Mesenchymal stem cell (in vitro differentiated cells and primary cell): ENCODE results near the gene CORO2B.

Experiments
- DNase-seq: peaks from one replicate; pipeline ENCODE4 v3.0.0-alpha.2; 2013
- H2AFZ ChIP-seq: one replicate; pipeline ENCODE4 v1.6.1; 2013; ENCODE audit warnings: low read depth, mild to moderate bottlenecking, control low read depth, inconsistent platforms, low read length, moderate library complexity
- H2AK5ac ChIP-seq: 2 replicates; pipeline ENCODE4 v1.6.1; 2013; ENCODE audit warnings: low read length, moderate library complexity, mild to moderate bottlenecking, inconsistent platforms; ENCODE audit not compliant: severe bottlenecking
- H2BK120ac ChIP-seq: one replicate; pipeline ENCODE4 v1.6.1; 2013; ENCODE audit warnings: low read depth, mild to moderate bottlenecking, inconsistent platforms, low read length, moderate library complexity
- H2BK12ac ChIP-seq, 2 experiments: one replicate each; pipeline ENCODE4 v1.6.1; 2013; ENCODE audit warnings: inconsistent platforms in 2 of 2, low read length in 2 of 2, mild to moderate bottlenecking in 2 of 2, moderate library complexity in 2 of 2, control low read depth in 1 of 2
- H2BK15ac ChIP-seq: one replicate; pipeline ENCODE4 v1.6.1; 2013; ENCODE audit warnings: mild to moderate bottlenecking, low read depth, inconsistent platforms; ENCODE audit not compliant: poor library complexity, severe bottlenecking
- H2BK5ac ChIP-seq: 2 replicates; pipeline ENCODE4 v1.6.1; 2013; ENCODE audit warnings: low read depth, mild to moderate bottlenecking, low read length, control low read depth, inconsistent platforms; ENCODE audit not compliant: poor library complexity, severe bottlenecking
- H3K14ac ChIP-seq, 2 experiments: one replicate each; pipeline ENCODE4 v1.6.1; 2013; ENCODE audit warnings: inconsistent platforms in 2 of 2, low read length in 2 of 2, control low read depth in 1 of 2, mild to moderate bottlenecking in 1 of 2, moderate library complexity in 1 of 2
- H3K18ac ChIP-seq, 2 experiments: one replicate each; pipeline ENCODE4 v1.6.1; 2013; ENCODE audit warnings: inconsistent platforms in 2 of 2, low read length in 2 of 2, control low read depth in 1 of 2, low read depth in 1 of 2, mild to moderate bottlenecking in 1 of 2
- H3K23ac ChIP-seq, 2 experiments: one replicate each; pipeline ENCODE4 v1.6.1; 2013; ENCODE audit warnings: inconsistent platforms in 2 of 2, low read length in 2 of 2, mild to moderate bottlenecking in 2 of 2, moderate library complexity in 2 of 2, control low read depth in 1 of 2
- H3K27ac ChIP-seq: 2 replicates; pipeline ENCODE4 v1.5.1; 2013; ENCODE audit warnings: mild to moderate bottlenecking, moderate library complexity, low read length, control low read depth, inconsistent platforms; ENCODE audit not compliant: poor library complexity, severe bottlenecking
- H3K27me3 ChIP-seq, 2 experiments: 2 replicates each; pipeline versions ENCODE4 v1.6.1 to v1.7.0; 2013; ENCODE audit warnings: low read length in 2 of 2, mild to moderate bottlenecking in 2 of 2, moderate library complexity in 2 of 2, control low read depth in 1 of 2, inconsistent platforms in 1 of 2; ENCODE audit not compliant: control insufficient read depth in 1 of 2, insufficient read depth in 1 of 2
- H3K36me3 ChIP-seq, 2 experiments: 2 replicates each; pipeline versions ENCODE4 v1.6.1 to v1.7.0; 2013; ENCODE audit warnings: low read length in 2 of 2, control low read depth in 1 of 2, inconsistent platforms in 1 of 2, low read depth in 1 of 2, mild to moderate bottlenecking in 1 of 2; ENCODE audit not compliant: insufficient read depth in 2 of 2, control insufficient read depth in 1 of 2
- H3K4ac ChIP-seq, 2 experiments: one replicate each; pipeline ENCODE4 v1.6.1; 2013; ENCODE audit warnings: inconsistent platforms in 2 of 2, low read length in 2 of 2, mild to moderate bottlenecking in 2 of 2, moderate library complexity in 2 of 2, control low read depth in 1 of 2, low read depth in 1 of 2
- H3K4me1 ChIP-seq: 2 replicates; pipeline ENCODE4 v1.6.1; 2013; ENCODE audit warnings: low read depth, low read length, control low read depth; ENCODE audit not compliant: control insufficient read depth, insufficient read depth
- H3K4me2 ChIP-seq: 2 replicates; pipeline ENCODE4 v1.6.1; 2013; ENCODE audit warnings: low read length, mild to moderate bottlenecking, inconsistent platforms; ENCODE audit not compliant: poor library complexity, severe bottlenecking
- H3K4me3 ChIP-seq, 2 experiments: 2 replicates each; pipeline versions ENCODE4 v1.5.1 to v1.7.0; 2013; ENCODE audit warnings: low read length in 2 of 2, mild to moderate bottlenecking in 2 of 2, control low read depth in 1 of 2, low read depth in 1 of 2; ENCODE audit not compliant: insufficient read depth in 1 of 2
- H3K79me1 ChIP-seq: replicated peaks from 2 replicates; pipeline ENCODE4 v1.6.1; 2013; ENCODE audit warnings: mild to moderate bottlenecking, control low read depth, low read length, inconsistent platforms; ENCODE audit not compliant: poor library complexity, severe bottlenecking
- H3K9ac ChIP-seq: 2 replicates; pipeline ENCODE4 v1.7.0; 2013; ENCODE audit warnings: mild to moderate bottlenecking, low read length, moderate library complexity
- H3K9me3 ChIP-seq: 2 replicates; pipeline ENCODE4 v1.7.0; 2013; ENCODE audit warnings: mild to moderate bottlenecking, low read length; ENCODE audit not compliant: control insufficient read depth
- H4K8ac ChIP-seq: one replicate; pipeline ENCODE4 v1.6.1; 2013; ENCODE audit warnings: inconsistent platforms, mild to moderate bottlenecking, low read length, moderate library complexity
- H4K91ac ChIP-seq: one replicate; pipeline ENCODE4 v1.6.1; 2013; ENCODE audit warnings: mild to moderate bottlenecking, low read length, inconsistent platforms
- WGBS: methylation state at CpG from one replicate; pipeline ENCODE4 v1.1.7; 2013; ENCODE audit warnings: mixed read lengths; 5-methylcytosine and 5-hydroxymethylcytosine counted together

CORO2B gene

DNA sequence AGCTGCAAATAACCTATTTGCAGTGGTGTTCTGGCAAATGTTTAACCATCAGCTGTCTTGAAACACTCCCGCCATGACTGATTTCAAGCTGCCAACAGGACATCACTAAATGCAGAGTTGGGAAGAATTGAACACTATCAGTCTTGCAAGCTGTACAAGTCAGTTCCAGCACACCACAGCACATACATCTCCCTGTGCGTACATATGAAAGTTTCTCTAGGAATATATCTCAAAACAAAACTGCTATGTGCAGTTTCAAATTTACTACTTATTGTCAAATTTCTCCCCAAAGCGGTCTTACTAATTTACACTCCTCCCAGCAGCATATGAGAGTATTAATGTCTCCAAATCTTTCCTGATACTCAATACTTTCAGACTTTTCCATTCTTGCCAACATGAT is 30.4 kb upstream of the CORO2B start:
- no peak overlapping the region for H2BK5ac ChIP-seq
- H2BK15ac ChIP-seq = no peak overlapping the region
- no peak overlapping the region for H3K18ac ChIP-seq
- no peak overlapping the region for H4K8ac ChIP-seq
- H3K36me3 ChIP-seq = no peaks in the 10 kb centered on the region
- no peak overlapping the region for H2BK12ac ChIP-seq
- H3K14ac ChIP-seq = no peak overlapping the region
- H3K4me1 ChIP-seq = peaks cover 30% of the 10 kb centered on the region
- WGBS = 96% methylated on average over 3 of the region's 3 CpGs
- H2BK120ac ChIP-seq = no peak overlapping the region
- H3K4me2 ChIP-seq = no peak overlapping the region
- H3K23ac ChIP-seq = no peak overlapping the region
- no peaks in the 10 kb centered on the region for H3K79me1 ChIP-seq
- no peak overlapping the region for H3K4me3 ChIP-seq
- H3K27me3 ChIP-seq = no peaks in the 10 kb centered on the region
- DNase-seq = no peak
- H2AFZ ChIP-seq = no peak overlapping the region
- no peaks in the 10 kb centered on the region for H3K9me3 ChIP-seq
- no peak overlapping the region for H3K9ac ChIP-seq
- H4K91ac ChIP-seq = no peak overlapping the region
- no peak overlapping the region for H3K4ac ChIP-seq
- no peak overlapping the region for H2AK5ac ChIP-seq
- H3K27ac ChIP-seq = no peak overlapping the region

DNA sequence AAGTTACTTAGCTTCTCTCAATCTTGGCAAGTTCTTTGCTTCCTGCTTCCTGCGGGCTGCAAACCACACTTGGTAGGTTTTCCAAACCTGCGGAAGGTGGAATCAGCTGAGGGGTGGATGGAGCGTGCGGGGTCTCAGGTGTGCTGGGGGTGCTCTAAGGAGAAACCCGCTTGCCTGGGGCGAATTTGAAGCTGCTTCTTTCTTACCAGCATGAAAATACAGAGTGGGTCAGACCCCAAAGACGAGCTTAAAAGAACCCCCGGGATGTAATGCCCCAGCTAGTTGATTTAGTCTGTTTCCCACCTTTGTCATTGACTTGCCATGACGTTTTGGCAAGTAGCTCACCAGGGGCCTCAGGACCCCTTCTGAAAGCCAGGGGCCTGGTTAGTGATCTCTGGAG is 28.8 kb upstream of the CORO2B start:
- Histone ChIP-seq H3K4me1 (peaks cover 22% of the 10 kb centered on the region), H3K23ac (no peak overlapping the region), H3K14ac (no peak overlapping the region), H3K9me3 (no peaks in the 10 kb centered on the region), H4K8ac (no peak overlapping the region), H3K27me3 (no peaks in the 10 kb centered on the region), H2BK120ac (no peak overlapping the region), H3K9ac (no peak overlapping the region), H3K4me3 (no peak overlapping the region), H3K27ac (no peak overlapping the region), H3K79me1 (no peaks in the 10 kb centered on the region), H3K4ac (no peak overlapping the region), H2BK5ac (peak overlapping the region; percentile 32), H2AFZ (no peak overlapping the region), H2BK15ac (no peak overlapping the region), H3K4me2 (no peak overlapping the region), H2BK12ac (no peak overlapping the region), H3K18ac (no peak overlapping the region), H3K36me3 (no peaks in the 10 kb centered on the region), H4K91ac (no peak overlapping the region), H2AK5ac (peak overlapping the region; percentile 82)
- DNase-seq = no peak
- 73% methylated on average over 9 of the region's 9 CpGs for whole genome bisulfite sequencing

DNA sequence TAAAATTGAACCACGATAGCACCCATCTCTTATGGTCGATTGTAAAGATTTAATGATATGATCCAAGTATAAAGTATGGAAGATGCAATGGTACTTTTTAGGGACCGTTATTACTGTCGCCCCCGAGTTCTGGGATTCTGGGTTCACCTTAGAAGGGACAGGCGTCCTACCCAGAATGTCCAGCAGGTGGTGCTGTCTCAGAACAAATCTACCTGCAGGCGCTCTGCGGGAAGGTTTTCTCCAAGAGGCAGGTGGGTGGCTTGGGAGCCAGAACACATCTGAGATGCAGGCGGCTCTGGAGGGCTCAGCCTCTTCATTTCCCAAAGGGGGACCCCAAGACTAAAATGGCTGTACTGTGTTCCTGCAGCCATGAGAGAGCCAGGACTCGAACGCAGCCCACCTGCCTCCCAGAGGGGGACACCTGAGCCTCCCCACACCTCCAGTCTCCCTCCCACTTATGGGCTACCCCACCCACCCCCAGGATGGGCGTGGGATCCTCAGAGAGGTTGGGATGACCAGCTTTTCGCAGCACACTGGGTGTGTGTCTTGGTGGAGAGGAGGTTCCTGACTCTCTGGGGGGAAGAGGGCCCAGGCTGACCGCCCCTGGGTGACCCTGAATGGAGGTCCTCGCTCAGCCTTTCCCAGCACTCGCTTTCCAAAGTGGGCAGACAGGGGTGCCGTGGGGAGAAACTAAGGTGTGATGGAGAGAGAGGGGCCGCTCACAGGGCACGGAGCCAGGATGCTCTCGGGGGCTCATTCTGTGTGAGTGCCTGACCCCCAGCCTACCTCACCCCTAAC is 28.1 kb upstream of the CORO2B start:
- H3K79me1 ChIP-seq = no peaks in the 10 kb centered on the region
- H2AK5ac ChIP-seq = peak overlapping the region; percentile 82
- no peak overlapping the region for H4K8ac ChIP-seq
- no peak overlapping the region for H3K14ac ChIP-seq
- peaks cover 22% of the 10 kb centered on the region for H3K4me1 ChIP-seq
- no peak overlapping the region for H3K9ac ChIP-seq
- H3K36me3 ChIP-seq = no peaks in the 10 kb centered on the region
- peak overlapping the region; percentile 15 for H2BK120ac ChIP-seq
- H3K27me3 ChIP-seq = peaks cover 0 to 1% of the 10 kb centered on the region in 2 experiments
- H2BK12ac ChIP-seq = peak overlapping the region in 1 of 2 experiments; percentile 33
- no peak overlapping the region for H2BK5ac ChIP-seq
- no peaks in the 10 kb centered on the region for H3K9me3 ChIP-seq
- H3K27ac ChIP-seq = no peak overlapping the region
- no peak overlapping the region for H3K23ac ChIP-seq
- H3K18ac ChIP-seq = no peak overlapping the region
- 50% methylated on average over 19 of the region's 20 CpGs for WGBS
- no peak overlapping the region for H3K4me2 ChIP-seq
- peak overlapping the region; percentile 62 for H4K91ac ChIP-seq
- H2BK15ac ChIP-seq = peak overlapping the region; percentile 26
- peak overlapping the region in 1 of 2 experiments; percentile 2 for H3K4ac ChIP-seq
- peak; percentile 53 for DNase-seq
- no peak overlapping the region for H3K4me3 ChIP-seq
- H2AFZ ChIP-seq = no peak overlapping the region

DNA sequence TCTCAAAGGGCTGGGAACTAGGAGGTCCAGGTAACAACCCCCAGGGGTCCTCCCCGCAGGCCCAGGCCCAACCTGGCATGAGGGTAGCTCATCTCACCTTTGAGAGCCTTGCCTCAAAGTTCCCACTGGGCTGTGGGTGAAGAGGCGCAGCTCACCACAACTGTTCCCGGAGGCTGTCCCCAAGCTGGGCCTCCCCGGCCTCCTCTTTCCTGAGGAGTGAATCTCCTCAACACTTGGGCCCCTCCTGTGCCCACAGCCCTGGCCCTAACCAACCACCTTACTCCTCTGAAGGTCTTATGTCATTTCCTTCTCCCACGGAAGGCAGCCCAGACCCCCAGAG is 27.5 kb upstream of the CORO2B start:
- WGBS = 73% methylated on average over 5 of the region's 5 CpGs
- Histone ChIP-seq H4K91ac (peak overlapping the region; percentile 62), H3K9ac (no peak overlapping the region)

More for the DNA sequence above, 27.5 kb upstream of the CORO2B start:
- H3K4ac ChIP-seq = peak overlapping the region in 1 of 2 experiments; percentile 2
- H4K8ac ChIP-seq = no peak overlapping the region
- H3K36me3 ChIP-seq = no peaks in the 10 kb centered on the region
- H3K4me1 ChIP-seq = peaks cover 22% of the 10 kb centered on the region
- no peak for DNase-seq
- no peak overlapping the region for H3K4me2 ChIP-seq
- H3K4me3 ChIP-seq = no peak overlapping the region
- H2BK5ac ChIP-seq = no peak overlapping the region
- H2AFZ ChIP-seq = no peak overlapping the region
- H2BK15ac ChIP-seq = peak overlapping the region; percentile 88
- peak overlapping the region; percentile 37 for H2AK5ac ChIP-seq
- H3K18ac ChIP-seq = no peak overlapping the region
- no peaks in the 10 kb centered on the region for H3K9me3 ChIP-seq
- H3K79me1 ChIP-seq = no peaks in the 10 kb centered on the region
- H2BK12ac ChIP-seq = peak overlapping the region; percentile 33 to 73
- H3K27ac ChIP-seq = no peak overlapping the region
- peak overlapping the region; percentile 15 for H2BK120ac ChIP-seq
- H3K14ac ChIP-seq = peak overlapping the region in 1 of 2 experiments; percentile 9
- H3K27me3 ChIP-seq = peaks cover 0 to 5% of the 10 kb centered on the region in 2 experiments
- no peak overlapping the region for H3K23ac ChIP-seq
